ENCODE measurements around the gene SEZ6L.

The SEZ6L gene

DNA sequence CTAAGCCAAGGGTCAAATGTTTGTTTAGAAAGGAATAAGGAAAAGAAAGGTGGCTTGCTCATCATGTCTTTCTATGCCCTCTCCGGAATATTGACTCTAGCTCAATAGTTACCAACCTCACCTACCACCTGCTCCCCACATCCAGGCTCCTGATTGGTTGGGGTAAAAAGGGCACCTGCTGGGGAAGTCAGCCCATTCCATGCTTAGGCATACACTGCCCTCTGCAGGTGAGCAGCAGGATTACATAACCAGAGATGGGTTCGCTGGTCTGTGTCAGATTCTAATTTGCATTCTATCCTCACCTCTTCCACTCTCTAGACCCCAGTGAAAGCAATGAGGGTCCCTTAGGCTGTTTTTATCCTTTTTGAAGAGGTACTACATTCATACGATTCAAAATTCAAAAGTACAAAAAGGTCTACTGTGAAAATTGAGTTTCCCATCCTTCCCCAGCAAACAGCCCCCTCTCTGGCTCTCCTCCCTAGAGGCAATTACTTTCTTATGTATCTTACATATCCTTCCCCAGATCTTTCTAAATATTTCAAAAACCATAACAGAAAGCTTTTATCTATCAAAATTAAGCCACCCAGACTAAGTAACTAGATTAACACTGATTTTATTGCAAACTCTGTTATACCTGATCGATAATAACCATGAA, 161.8 kb downstream of the SEZ6L start:
- Histone ChIP-seq H3K9me3 (no peaks in the 10 kb centered on the region), H3K4me3 (ENCODE audit: low read depth in 1 of 2, low read length in 1 of 2) (no peak overlapping the region), H3K27ac (no peak overlapping the region), H3K36me3 (no peaks in the 10 kb centered on the region), H3K27me3 (peaks cover 14% of the 10 kb centered on the region), H3K4me1 (ENCODE audit: control insufficient read depth in 1 of 2, insufficient read depth in 1 of 2, low read depth in 1 of 2, low read length in 1 of 2) (no peaks in the 10 kb centered on the region)
- TF ChIP-seq, protein P1, sequence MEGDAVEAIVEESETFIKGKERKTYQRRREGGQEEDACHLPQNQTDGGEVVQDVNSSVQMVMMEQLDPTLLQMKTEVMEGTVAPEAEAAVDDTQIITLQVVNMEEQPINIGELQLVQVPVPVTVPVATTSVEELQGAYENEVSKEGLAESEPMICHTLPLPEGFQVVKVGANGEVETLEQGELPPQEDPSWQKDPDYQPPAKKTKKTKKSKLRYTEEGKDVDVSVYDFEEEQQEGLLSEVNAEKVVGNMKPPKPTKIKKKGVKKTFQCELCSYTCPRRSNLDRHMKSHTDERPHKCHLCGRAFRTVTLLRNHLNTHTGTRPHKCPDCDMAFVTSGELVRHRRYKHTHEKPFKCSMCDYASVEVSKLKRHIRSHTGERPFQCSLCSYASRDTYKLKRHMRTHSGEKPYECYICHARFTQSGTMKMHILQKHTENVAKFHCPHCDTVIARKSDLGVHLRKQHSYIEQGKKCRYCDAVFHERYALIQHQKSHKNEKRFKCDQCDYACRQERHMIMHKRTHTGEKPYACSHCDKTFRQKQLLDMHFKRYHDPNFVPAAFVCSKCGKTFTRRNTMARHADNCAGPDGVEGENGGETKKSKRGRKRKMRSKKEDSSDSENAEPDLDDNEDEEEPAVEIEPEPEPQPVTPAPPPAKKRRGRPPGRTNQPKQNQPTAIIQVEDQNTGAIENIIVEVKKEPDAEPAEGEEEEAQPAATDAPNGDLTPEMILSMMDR (IDR thresholded peaks at IDR 0.05): peak; percentile 61

DNA sequence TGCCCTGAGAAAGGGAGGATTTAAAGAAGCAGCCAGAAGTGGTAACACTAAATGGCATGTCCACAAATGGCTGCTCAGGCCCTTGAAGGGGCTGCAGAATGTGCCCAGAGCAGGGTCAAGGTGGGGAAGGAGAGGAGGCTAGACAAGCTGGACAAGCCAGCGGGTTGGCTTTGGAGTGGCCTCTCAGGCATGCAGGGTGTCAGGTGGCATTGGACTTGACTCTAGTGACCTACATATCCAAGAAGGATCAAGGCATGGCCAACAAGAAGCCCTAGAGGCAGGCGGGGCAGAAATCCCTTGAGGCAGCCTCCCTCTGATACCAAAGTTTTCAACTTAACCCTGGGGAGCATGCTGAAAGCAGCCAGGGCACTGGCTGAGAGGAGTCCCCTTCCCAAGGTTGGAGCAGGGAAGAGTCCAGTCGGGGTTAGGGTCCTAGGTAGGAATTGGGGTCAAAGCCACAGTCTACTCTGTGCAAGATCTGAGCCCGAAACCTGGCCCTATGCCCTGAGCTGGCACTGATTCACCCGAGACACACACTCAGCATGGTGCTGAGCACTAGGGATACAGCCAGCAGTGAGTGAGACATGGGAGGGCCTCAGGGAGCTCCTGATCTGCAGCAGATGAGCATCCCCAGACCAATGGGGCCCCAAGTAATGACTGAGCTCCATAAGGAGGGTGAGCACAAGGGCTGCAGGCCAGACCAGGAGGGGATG, 164.0 kb downstream of the SEZ6L start:
- H3K4me1 ChIP-seq (ENCODE audit: control insufficient read depth in 1 of 2, insufficient read depth in 1 of 2, low read depth in 1 of 2, low read length in 1 of 2): no peaks in the 10 kb centered on the region
- TF ChIP-seq, protein P1 (IDR thresholded peaks at IDR 0.05): no peak

GRCh38 chr22:26334232-26334631, 165.0 kb downstream of the SEZ6L start:
- no peak overlapping the region for H3K4me3 ChIP-seq (ENCODE audit: low read depth in 1 of 2, low read length in 1 of 2)
- H3K9me3 ChIP-seq: no peaks in the 10 kb centered on the region
- H3K4me1 ChIP-seq (ENCODE audit: control insufficient read depth in 1 of 2, insufficient read depth in 1 of 2, low read depth in 1 of 2, low read length in 1 of 2): no peaks in the 10 kb centered on the region
- H3K36me3 ChIP-seq: no peaks in the 10 kb centered on the region
- no peak overlapping the region for H3K27ac ChIP-seq
- H3K27me3 ChIP-seq: peaks cover 25% of the 10 kb centered on the region
- TF ChIP-seq, protein P1 (IDR thresholded peaks at IDR 0.05): no peak

More for the DNA sequence above, 164.0 kb downstream of the SEZ6L start:
- Histone ChIP-seq H3K27ac (no peak overlapping the region), H3K27me3 (peaks cover 25% of the 10 kb centered on the region), H3K9me3 (no peaks in the 10 kb centered on the region), H3K36me3 (no peaks in the 10 kb centered on the region), H3K4me3 (ENCODE audit: low read depth in 1 of 2, low read length in 1 of 2) (no peak overlapping the region)

DNA sequence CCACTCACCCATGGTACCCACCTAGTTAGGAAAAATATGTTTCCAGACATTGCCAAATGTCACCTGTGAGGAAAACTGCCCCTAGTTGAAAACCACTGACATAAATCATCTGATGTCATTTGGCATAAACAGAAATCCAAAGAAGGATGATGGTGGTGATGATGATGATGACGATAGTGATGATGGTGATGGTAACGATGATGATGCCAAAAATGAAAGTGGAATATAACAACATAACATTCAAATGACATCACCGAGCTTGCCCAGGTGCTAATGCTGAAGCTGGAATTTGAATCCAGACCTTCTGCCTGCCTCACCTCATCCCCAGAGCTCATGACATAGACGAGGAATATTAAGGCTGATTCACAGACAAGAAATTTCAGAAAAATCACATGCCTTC, 167.5 kb downstream of the SEZ6L start:
- Histone ChIP-seq H3K36me3 (no peaks in the 10 kb centered on the region), H3K9me3 (no peaks in the 10 kb centered on the region), H3K27me3 (peaks cover 35% of the 10 kb centered on the region), H3K27ac (no peak overlapping the region), H3K4me3 (ENCODE audit: low read depth in 1 of 2, low read length in 1 of 2) (no peak overlapping the region), H3K4me1 (ENCODE audit: control insufficient read depth in 1 of 2, insufficient read depth in 1 of 2, low read depth in 1 of 2, low read length in 1 of 2) (no peaks in the 10 kb centered on the region)
- TF ChIP-seq, protein P1 (IDR thresholded peaks at IDR 0.05): no peak

GRCh38 chr22:26339755-26340154, 170.5 kb downstream of the SEZ6L start:
- H3K27ac ChIP-seq: no peak overlapping the region
- no peak overlapping the region for H3K4me3 ChIP-seq (ENCODE audit: low read depth in 1 of 2, low read length in 1 of 2)
- peaks cover 32% of the 10 kb centered on the region for H3K27me3 ChIP-seq
- no peaks in the 10 kb centered on the region for H3K36me3 ChIP-seq
- H3K4me1 ChIP-seq (ENCODE audit: control insufficient read depth in 1 of 2, insufficient read depth in 1 of 2, low read depth in 1 of 2, low read length in 1 of 2): no peaks in the 10 kb centered on the region
- no peaks in the 10 kb centered on the region for H3K9me3 ChIP-seq
- TF ChIP-seq, protein P1 (IDR thresholded peaks at IDR 0.05): no peak

Data from neutrophil (primary cell).